Mesendoderm (in vitro differentiated cells): Measurements from ENCODE around the gene SH3RF1.

Source experiments
- DNase-seq: peaks from one replicate; pipeline ENCODE4 v3.0.0; 2013
- H2AK5ac ChIP-seq: 2 replicates; pipeline ENCODE4 v1.6.1; 2013; ENCODE audit warnings: low read length, inconsistent platforms
- H2BK120ac ChIP-seq: 2 replicates; pipeline ENCODE4 v1.6.1; 2013; ENCODE audit warnings: low read depth, mild to moderate bottlenecking, low read length, moderate library complexity, mixed read lengths
- H2BK15ac ChIP-seq: replicated peaks from 2 replicates; pipeline ENCODE4 v1.6.1; 2013; ENCODE audit warnings: low read depth, mild to moderate bottlenecking, moderate library complexity
- H2BK5ac ChIP-seq: 2 replicates; pipeline ENCODE4 v1.6.1; 2013; ENCODE audit warnings: low read length, inconsistent platforms
- H3K18ac ChIP-seq: 2 replicates; pipeline ENCODE4 v1.6.1; 2013; ENCODE audit warnings: mild to moderate bottlenecking, low read length, mixed read lengths
- H3K23ac ChIP-seq: one replicate; pipeline ENCODE4 v1.6.1; 2013; ENCODE audit warnings: low read length
- H3K27ac ChIP-seq: 2 replicates; pipeline ENCODE4 v1.5.1; 2013; ENCODE audit warnings: low read depth, mild to moderate bottlenecking, inconsistent platforms, low read length, moderate library complexity
- H3K27me3 ChIP-seq: 2 replicates; pipeline ENCODE4 v1.6.1; 2013; ENCODE audit warnings: low read length, control low read depth, mild to moderate bottlenecking, inconsistent platforms; ENCODE audit not compliant: insufficient read depth, poor library complexity
- H3K36me3 ChIP-seq: 2 replicates; pipeline ENCODE4 v1.6.1; 2013; ENCODE audit warnings: low read length, inconsistent platforms; ENCODE audit not compliant: control insufficient read depth, insufficient read depth
- H3K4ac ChIP-seq: one replicate; pipeline ENCODE4 v1.6.1; 2013; ENCODE audit warnings: low read depth, mild to moderate bottlenecking, low read length, moderate library complexity
- H3K4me1 ChIP-seq: 2 replicates; pipeline ENCODE4 v1.6.1; 2013; ENCODE audit warnings: low read depth, low read length, inconsistent platforms; ENCODE audit not compliant: control insufficient read depth
- H3K4me2 ChIP-seq: 2 replicates; pipeline ENCODE4 v1.6.1; 2013; ENCODE audit warnings: low read length
- H3K4me3 ChIP-seq: 2 replicates; pipeline ENCODE4 v1.5.1; 2013; ENCODE audit warnings: mild to moderate bottlenecking, low read length
- H3K56ac ChIP-seq: one replicate; pipeline ENCODE4 v1.6.1; 2013; ENCODE audit warnings: low read length
- H3K79me1 ChIP-seq: 2 replicates; pipeline ENCODE4 v1.6.1; 2013; ENCODE audit warnings: low read length, inconsistent platforms
- H3K79me2 ChIP-seq: 2 replicates; pipeline ENCODE4 v1.6.1; 2013; ENCODE audit warnings: mild to moderate bottlenecking, low read length; ENCODE audit not compliant: control insufficient read depth, insufficient read depth
- H3K9ac ChIP-seq: 2 replicates; pipeline ENCODE4 v1.6.1; 2013; ENCODE audit warnings: low read length, inconsistent platforms
- H4K5ac ChIP-seq: one replicate; pipeline ENCODE4 v1.6.1; 2013; ENCODE audit warnings: low read length
- H4K8ac ChIP-seq: one replicate; pipeline ENCODE4 v1.6.1; 2013; ENCODE audit warnings: low read depth, mild to moderate bottlenecking, control low read depth, low read length, moderate library complexity
- WGBS: extraction: QIAGEN DNeasy Blood & Tissue Kit; methylation state at CpG from one replicate; pipeline ENCODE4 v1.1.7; 2013; ENCODE audit warnings: low lambda C conversion rate, missing lambda C conversion rate; ENCODE audit not compliant: insufficient coverage; ENCODE audit errors: extremely low coverage; 5-methylcytosine and 5-hydroxymethylcytosine counted together

The SH3RF1 gene

GRCh38 chr4:169233691-169234090 is 37.1 kb downstream of the SH3RF1 start:
- Histone ChIP-seq H3K23ac (no peak overlapping the region), H2AK5ac (no peak overlapping the region), H4K5ac (no peak overlapping the region), H3K4me2 (no peak overlapping the region), H3K4ac (no peak overlapping the region), H3K79me2 (peaks cover 17% of the 10 kb centered on the region), H3K56ac (no peak overlapping the region), H3K9ac (no peak overlapping the region), H3K27me3 (no peaks in the 10 kb centered on the region), H2BK120ac (no peak overlapping the region), H3K4me1 (no peaks in the 10 kb centered on the region), H3K18ac (no peak overlapping the region), H2BK5ac (no peak overlapping the region), H3K36me3 (no peaks in the 10 kb centered on the region), H3K79me1 (peaks cover 19% of the 10 kb centered on the region), H2BK15ac (no peak overlapping the region), H3K27ac (no peak overlapping the region), H4K8ac (no peak overlapping the region), H3K4me3 (no peak overlapping the region)
- no peak for DNase-seq
- WGBS: no CpG with 5 or more reads among the region's 4 CpGs

- no peak overlapping the region for H3K23ac ChIP-seq
- no peak overlapping the region for H4K8ac ChIP-seq
- no peak overlapping the region for H4K5ac ChIP-seq
- 100% methylated on average over 1 of the region's 4 CpGs for WGBS
- no peak overlapping the region for H2AK5ac ChIP-seq
- H3K27me3 ChIP-seq: no peaks in the 10 kb centered on the region
- H3K4me2 ChIP-seq: no peak overlapping the region
- H3K4me3 ChIP-seq: no peak overlapping the region
- no peak for DNase-seq
- H3K56ac ChIP-seq: no peak overlapping the region
- no peak overlapping the region for H2BK5ac ChIP-seq
- no peak overlapping the region for H2BK120ac ChIP-seq
- H3K27ac ChIP-seq: no peak overlapping the region
- peaks cover 3% of the 10 kb centered on the region for H3K79me2 ChIP-seq
- H3K4me1 ChIP-seq: no peaks in the 10 kb centered on the region
- H3K4ac ChIP-seq: no peak overlapping the region
- H3K79me1 ChIP-seq: peaks cover 10% of the 10 kb centered on the region
- no peak overlapping the region for H3K18ac ChIP-seq
- no peaks in the 10 kb centered on the region for H3K36me3 ChIP-seq
- H3K9ac ChIP-seq: no peak overlapping the region
- H2BK15ac ChIP-seq: no peak overlapping the region
These were observed 39.0 kb downstream of the SH3RF1 start for GRCh38 chr4:169231647-169232262.

GRCh38 chr4:169229571-169230028 is 41.2 kb downstream of the SH3RF1 start:
- Histone ChIP-seq H2BK120ac (no peak overlapping the region), H4K5ac (no peak overlapping the region), H3K4me1 (no peaks in the 10 kb centered on the region), H3K9ac (no peak overlapping the region), H3K27me3 (no peaks in the 10 kb centered on the region), H3K18ac (no peak overlapping the region), H3K27ac (no peak overlapping the region), H2BK5ac (no peak overlapping the region), H3K4me3 (no peak overlapping the region), H3K4me2 (no peak overlapping the region), H3K79me2 (no peaks in the 10 kb centered on the region), H3K36me3 (no peaks in the 10 kb centered on the region), H3K23ac (no peak overlapping the region), H3K79me1 (peaks cover 7% of the 10 kb centered on the region), H4K8ac (no peak overlapping the region), H2BK15ac (no peak overlapping the region), H3K56ac (no peak overlapping the region), H3K4ac (no peak overlapping the region), H2AK5ac (no peak overlapping the region)
- DNase-seq: peak; percentile 30
- WGBS: no CpG with 5 or more reads among the region's 6 CpGs

GRCh38 chr4:169228076-169228475 is 42.7 kb downstream of the SH3RF1 start:
- H3K4ac ChIP-seq: no peak overlapping the region
- no peak overlapping the region for H4K8ac ChIP-seq
- H3K23ac ChIP-seq: no peak overlapping the region
- H3K79me2 ChIP-seq: no peaks in the 10 kb centered on the region
- no peak overlapping the region for H3K4me2 ChIP-seq
- no peaks in the 10 kb centered on the region for H3K27me3 ChIP-seq
- H3K79me1 ChIP-seq: peaks cover 11% of the 10 kb centered on the region
- no peak overlapping the region for H4K5ac ChIP-seq
- H2AK5ac ChIP-seq: no peak overlapping the region
- no peak overlapping the region for H3K56ac ChIP-seq
- no peaks in the 10 kb centered on the region for H3K36me3 ChIP-seq
- no peak overlapping the region for H2BK15ac ChIP-seq
- no peak overlapping the region for H3K27ac ChIP-seq
- H2BK5ac ChIP-seq: no peak overlapping the region
- no peaks in the 10 kb centered on the region for H3K4me1 ChIP-seq
- no CpG with 5 or more reads among the region's 1 CpG for WGBS
- H3K9ac ChIP-seq: no peak overlapping the region
- no peak overlapping the region for H2BK120ac ChIP-seq
- H3K18ac ChIP-seq: no peak overlapping the region
- no peak for DNase-seq
- no peak overlapping the region for H3K4me3 ChIP-seq

- Histone ChIP-seq H3K4me3 (no peak overlapping the region), H3K27ac (no peak overlapping the region), H3K4me2 (no peak overlapping the region), H4K5ac (no peak overlapping the region), H3K27me3 (no peaks in the 10 kb centered on the region), H3K9ac (no peak overlapping the region), H4K8ac (no peak overlapping the region), H3K18ac (no peak overlapping the region), H3K36me3 (no peaks in the 10 kb centered on the region), H2AK5ac (no peak overlapping the region), H3K79me2 (peaks cover 2% of the 10 kb centered on the region), H2BK15ac (no peak overlapping the region), H3K23ac (no peak overlapping the region), H3K56ac (no peak overlapping the region), H2BK5ac (no peak overlapping the region), H3K4ac (no peak overlapping the region), H3K79me1 (peaks cover 9% of the 10 kb centered on the region), H3K4me1 (no peaks in the 10 kb centered on the region), H2BK120ac (no peak overlapping the region)
- no peak for DNase-seq
These were observed 44.2 kb downstream of the SH3RF1 start for GRCh38 chr4:169226565-169226964.

- no peak overlapping the region for H2BK5ac ChIP-seq
- H3K4me2 ChIP-seq: no peak overlapping the region
- no peak for DNase-seq
- no peaks in the 10 kb centered on the region for H3K27me3 ChIP-seq
- H3K4me3 ChIP-seq: no peak overlapping the region
- H3K9ac ChIP-seq: no peak overlapping the region
- no peak overlapping the region for H3K27ac ChIP-seq
- H4K8ac ChIP-seq: no peak overlapping the region
- H2BK120ac ChIP-seq: no peak overlapping the region
- H3K79me1 ChIP-seq: peaks cover 9% of the 10 kb centered on the region
- H3K18ac ChIP-seq: no peak overlapping the region
- H3K36me3 ChIP-seq: no peaks in the 10 kb centered on the region
- no peak overlapping the region for H4K5ac ChIP-seq
- WGBS: no CpG with 5 or more reads among the region's 2 CpGs
- no peak overlapping the region for H3K56ac ChIP-seq
- peaks cover 4% of the 10 kb centered on the region for H3K79me2 ChIP-seq
- H3K23ac ChIP-seq: no peak overlapping the region
- no peak overlapping the region for H3K4ac ChIP-seq
- H3K4me1 ChIP-seq: no peaks in the 10 kb centered on the region
- H2BK15ac ChIP-seq: no peak overlapping the region
- H2AK5ac ChIP-seq: no peak overlapping the region
These were observed 44.9 kb downstream of the SH3RF1 start for GRCh38 chr4:169225812-169226211.
